NCI-H1436 (cell line): ENCODE results near the gene PHYHIPL.
A peak's percentile ranks its signal among the peaks of the same experiment; 100 is the strongest.
"Not testable (repeated sequence)": the region's sequence is repeated elsewhere in the genome, so short reads cannot be mapped to it uniquely, and the experiment has no call there.

Experiments used
- DNase-seq: peaks from one replicate; lab custom pipeline; 2025; lab: John Stamatoyannopoulos, UW

Gene PHYHIPL

DNA sequence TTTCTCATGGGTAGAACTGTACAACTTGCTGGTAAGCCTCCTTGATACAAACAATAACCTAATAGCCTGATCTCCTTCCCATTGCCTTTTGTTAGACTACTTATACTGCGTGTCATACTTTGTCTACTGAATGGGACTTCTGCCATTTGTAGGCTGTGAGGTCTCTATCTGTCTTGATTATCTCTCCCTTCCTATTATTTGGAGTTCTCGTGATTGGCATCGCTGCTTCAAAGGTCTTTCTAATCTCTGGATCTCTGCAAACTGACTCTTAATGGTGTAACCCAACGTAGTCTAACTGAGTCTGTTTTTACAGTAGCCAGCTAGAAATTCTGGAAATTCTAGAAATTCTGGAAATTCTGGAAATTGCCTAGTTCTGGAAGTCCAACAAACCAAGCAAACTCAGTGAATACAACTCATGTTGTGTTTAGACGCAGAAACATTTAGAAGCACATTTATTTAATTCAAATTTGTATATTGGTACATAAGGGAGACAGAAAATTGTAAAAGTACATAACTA, 29.8 kb downstream of the PHYHIPL start:
- DNase-seq: no peak

DNA sequence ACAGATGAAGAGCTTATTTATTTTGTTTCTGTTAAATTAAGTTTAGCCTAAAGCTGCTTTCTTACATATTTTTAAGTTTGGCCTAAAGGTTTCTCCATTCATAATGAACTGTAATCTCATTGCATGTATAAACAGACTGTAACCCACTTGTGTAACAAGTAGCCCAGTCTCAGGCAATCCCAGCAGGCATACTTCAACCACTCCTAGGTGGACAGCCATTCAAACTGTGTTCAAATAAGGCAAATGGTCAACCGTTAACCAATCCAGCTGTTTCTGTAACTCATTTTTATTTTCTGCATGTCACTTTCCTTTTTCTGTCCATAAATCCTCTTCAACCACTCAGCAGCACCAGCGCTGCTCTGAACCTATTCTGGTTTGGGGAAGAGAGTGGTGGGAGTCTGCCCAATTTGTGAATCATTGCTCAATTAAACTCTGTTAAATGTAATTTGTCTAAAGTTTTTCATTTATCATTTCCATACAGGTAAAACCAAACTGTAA, 35.9 kb downstream of the PHYHIPL start:
- DNase-seq: no peak

DNA sequence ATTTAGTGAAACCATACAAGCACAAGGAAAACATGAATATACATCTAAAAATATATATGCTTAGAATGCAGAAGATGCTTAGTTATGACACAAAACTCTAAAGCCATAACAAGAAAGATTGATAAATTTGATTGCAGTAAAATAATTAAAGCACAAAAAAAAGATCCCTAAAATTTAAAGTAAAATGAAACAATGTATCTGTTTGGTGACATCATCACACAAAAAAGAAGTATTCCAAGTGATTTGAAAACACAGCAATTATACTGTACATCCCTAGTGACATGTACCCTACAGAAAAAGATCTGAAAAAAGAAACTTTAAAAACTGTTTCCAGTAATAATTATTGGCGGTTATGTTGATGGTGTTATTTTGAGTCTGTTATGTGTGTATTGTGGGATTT, 37.7 kb downstream of the PHYHIPL start:
- no peak for DNase-seq

DNA sequence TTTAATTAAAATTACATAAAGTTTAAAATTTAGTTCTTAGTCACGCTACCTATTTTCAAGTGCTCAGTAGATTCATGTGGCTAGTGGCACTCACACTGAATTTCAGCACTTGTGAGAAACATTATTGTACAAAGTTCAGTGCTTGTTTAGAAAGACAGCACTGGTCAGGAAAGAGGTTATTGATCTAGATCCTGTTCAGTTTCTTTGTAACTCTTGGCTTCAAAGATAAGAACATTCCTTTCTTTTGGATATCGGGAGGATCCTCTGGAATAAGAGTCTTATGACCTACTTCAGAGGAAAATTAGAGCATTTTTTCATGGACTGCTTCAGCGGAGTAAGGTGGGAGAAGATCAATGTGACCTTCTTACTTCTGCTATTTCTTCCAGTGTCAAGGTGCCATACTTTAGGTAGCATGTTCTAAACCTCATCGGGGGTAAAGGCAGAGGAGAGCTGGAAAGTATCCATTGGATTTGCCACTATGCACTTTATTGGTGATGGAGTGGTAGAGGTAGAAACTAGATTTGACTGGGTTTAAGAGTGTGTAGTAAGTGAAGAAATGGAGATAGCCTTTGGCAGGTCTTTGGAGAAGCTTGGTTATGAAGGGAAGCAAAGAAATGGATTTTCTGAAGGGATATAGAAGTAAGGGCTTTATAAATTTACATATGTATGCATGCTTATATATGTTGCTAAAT, 39.9 kb downstream of the PHYHIPL start:
- no peak for DNase-seq

DNA sequence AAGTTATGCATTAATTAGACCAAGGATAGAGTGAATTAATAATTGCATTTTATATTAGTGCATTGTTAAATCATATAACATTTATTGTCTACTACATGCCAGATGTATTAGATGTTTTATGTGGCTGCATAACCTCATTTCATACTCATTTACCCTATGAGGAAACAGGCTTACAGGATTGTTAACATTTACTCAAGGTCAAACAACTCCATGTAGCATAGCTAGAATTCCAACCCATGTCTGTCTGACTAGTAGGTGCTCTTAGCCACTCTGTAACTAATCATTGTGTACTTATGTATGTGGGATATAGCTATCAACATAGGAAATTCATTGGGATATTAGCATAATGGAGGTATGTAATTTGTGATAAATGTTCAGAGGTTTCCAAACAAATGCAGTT, 46.3 kb downstream of the PHYHIPL start:
- no peak for DNase-seq

DNA sequence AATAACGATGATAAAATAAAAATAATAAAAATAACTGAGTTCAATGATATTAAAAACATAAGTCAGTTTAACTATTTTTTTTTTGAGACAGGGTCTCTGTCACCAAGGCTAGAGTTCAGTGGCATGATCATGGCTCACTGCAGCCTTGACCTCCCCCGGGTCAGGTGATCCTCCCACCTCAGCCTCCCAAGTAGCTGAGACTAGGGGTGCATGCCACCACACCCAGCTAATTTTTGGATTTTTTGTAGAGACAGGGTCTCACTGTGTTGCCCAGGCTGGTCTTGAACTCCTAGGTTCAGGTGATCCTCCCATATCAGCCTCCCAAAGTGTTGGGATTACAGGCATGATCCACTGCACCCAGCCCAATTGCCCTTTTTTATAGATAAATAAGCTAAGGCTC, 47.2 kb downstream of the PHYHIPL start:
- DNase-seq: not testable (repeated sequence)

DNA sequence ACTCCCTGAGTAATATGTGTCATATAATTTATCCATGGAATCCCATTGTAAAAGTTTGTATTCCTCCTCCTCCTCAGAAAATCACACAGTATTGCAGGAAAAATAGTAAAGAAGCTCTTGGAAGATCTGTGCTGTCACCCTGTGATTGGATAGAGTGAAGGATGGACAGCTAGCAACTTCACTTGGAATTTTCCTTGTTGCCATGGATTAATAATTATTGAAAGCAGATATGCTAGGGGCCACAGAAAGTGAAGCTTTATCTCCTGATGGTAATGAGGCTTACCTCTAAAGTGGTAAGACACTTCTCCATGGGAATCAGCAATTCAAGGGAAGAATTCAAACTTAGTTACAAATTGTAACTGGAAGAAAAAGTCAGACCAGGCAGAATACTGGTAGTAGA, 48.8 kb downstream of the PHYHIPL start:
- no peak for DNase-seq

DNA sequence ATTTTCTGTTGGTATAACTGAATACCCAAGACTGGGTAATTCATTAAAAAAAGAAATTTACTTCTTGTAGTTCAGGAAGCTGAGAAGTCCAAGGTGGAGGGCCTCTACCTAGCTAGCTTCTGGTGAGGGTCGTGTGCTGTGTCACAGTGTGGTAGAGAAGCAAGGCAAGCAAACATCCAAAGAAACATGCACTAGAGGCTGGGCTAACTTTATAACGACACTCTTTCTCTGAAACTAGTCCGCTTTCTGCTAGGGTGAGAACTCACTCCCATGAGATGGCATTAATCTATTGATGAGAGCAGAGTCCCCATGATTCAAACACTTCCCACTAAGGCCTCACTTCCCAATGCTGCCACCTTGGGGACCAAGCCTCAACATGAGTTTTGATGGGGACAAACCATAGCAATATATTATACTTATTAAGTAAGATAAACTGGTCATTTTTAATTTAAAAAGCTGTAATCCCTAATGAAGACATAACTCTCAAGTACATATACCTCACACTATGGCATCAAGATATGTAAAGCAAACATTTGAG, 50.8 kb downstream of the PHYHIPL start:
- DNase-seq: no peak

DNA sequence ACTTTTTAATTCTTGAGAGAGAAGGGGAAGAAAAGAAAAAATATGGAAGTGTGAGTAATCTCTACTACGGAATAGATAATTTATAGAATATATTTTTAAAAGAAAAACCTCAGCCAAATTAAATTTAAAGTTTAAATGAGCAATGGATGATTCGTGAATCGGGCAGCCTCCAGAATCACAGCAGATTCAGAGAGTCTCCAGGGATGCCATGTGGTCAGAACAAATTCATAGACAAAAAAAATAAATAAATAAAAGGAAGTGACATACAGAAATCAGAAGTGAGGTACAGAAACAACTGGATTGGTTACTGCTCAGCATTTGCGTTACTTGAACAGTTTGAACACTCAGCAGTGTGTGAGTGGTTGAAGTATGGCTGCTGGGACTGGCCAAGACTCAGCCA, 53.0 kb downstream of the PHYHIPL start:
- DNase-seq: no peak

DNA sequence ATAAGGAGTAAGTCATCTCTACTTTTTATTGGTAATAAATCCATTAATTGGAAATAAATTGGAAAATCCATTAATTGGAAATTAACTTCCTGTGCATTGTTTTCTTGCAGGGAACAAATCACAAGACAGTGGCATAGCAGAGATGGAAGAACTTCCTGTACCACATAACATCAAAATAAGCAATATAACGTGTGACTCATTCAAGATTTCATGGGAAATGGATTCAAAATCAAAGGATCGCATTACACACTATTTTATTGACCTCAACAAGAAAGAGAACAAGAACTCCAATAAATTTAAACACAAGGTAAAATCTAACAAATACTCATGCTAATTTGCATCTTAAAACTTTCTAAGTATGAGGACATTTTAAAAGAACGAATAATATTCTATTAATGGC, 57.8 kb downstream of the PHYHIPL start:
- no peak for DNase-seq

DNA sequence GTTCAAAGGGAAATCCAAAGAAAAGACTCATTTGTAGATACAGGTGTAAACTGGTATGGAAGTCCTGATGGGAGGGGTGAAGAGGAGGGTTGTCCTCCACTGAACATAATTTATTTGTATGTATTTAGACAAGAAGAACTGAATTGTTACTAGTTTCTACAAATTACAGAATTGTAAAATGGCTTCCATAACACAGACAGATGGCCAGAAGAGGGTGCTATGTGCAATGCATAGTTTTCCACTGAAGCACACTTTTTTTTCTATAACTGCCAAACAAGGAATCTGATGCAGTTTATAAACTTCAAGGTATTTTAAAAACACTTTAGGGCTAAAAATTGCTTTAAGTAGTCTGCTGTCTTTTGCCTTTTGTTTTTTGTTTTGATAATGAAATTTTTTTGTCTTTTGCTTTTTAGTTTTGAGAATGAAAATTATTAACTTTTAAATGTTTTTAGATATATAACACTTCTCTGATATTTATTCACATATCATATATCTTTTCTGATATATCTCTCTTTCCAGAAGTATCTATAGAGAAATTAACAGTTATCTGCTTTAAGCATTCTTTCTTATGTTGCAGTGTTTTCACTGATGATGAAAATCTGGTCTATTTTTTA, 58.5 kb downstream of the PHYHIPL start:
- DNase-seq: peak; percentile 3

DNA sequence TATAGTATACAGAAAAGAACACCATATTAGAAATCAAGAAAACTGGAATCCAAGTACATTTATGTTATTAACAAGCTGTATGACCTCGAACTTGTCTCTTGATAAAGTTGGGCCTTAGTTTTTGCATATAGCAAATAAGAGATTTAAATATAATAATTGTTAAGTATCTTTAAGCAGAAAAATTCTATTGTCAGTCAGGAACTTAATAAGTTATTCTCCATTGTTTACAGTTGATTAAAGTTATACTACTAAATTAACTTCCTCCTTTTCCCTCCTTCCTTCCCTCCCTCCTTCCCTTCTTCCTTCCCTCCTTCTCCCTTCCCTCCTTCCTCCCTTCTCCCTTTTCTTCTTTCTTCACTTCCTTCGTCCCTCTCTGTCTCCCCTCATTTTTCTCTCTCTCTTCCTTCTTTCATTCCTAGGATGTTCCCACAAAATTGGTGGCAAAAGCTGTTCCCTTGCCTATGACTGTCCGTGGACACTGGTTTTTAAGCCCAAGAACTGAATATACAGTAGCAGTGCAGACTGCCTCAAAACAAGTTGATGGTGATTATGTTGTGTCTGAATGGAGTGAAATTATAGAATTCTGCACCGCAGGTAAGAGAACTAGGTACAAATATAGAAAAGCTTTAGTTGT, 59.7 kb downstream of the PHYHIPL start:
- DNase-seq: no peak

DNA sequence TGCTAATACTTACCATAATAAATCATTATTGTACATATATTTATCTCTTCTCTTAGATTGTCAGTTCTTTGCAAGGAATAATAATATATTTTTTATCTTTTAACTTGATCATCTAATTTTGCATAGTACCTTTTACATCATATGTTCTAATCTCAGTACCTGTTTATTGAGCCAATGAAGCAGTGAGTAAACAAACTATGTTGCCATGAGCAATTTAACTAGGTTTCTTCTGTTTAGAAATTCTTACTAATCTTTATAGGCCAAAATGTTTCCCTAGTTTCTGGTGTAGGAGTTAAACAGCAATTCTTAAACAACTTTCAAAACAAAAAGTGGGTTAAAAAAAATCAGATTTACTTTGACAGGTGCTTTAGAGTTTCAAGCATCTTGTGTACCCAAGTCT, 61.3 kb downstream of the PHYHIPL start:
- no peak for DNase-seq

DNA sequence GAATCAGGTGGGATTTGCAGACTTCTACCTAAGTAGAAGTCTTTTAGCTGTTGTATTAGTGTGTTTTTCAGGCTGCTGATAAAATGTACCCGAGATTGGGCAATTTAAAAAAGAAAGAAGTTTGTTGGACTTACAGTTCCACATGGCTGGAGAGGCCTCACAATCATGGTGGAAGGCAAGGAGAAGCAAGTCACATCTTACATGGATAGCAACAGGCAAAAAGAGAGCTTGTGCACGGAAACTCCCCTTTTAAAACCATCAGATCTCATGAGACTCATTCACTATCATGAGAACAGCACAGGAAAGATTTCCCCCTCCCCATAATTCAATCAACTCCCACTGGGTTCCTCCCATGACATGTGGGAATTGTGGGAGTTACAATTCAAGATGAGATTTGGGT, 62.7 kb downstream of the PHYHIPL start:
- not testable (repeated sequence) for DNase-seq

DNA sequence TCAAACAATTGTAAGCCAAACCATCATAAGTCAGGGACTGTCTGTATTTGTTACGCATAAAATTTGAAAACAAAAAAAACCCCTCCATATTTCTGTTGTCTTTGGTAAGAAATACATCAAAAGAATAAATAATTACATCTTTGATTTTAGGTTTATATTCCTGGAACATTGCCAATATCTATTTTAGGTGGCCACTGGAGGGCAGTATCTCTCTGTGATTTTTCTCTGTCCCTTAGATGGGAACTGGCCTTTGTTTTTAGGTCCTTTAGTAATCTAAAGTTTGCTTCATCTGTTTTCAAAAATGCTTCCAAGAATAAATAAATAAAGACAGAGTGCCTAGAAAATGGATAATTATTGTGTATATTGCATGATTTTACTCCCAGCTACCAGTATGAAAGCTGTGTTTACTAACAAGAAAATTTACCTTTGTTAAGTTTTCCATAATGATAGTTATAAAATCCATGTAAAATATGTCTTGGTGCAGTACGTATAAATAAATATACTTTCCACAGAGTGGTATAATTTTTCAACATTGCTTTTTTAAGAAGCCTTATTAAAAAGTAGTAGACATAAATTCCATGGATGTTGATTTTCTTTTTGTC, 64.2 kb downstream of the PHYHIPL start:
- DNase-seq: peak; percentile 38

DNA sequence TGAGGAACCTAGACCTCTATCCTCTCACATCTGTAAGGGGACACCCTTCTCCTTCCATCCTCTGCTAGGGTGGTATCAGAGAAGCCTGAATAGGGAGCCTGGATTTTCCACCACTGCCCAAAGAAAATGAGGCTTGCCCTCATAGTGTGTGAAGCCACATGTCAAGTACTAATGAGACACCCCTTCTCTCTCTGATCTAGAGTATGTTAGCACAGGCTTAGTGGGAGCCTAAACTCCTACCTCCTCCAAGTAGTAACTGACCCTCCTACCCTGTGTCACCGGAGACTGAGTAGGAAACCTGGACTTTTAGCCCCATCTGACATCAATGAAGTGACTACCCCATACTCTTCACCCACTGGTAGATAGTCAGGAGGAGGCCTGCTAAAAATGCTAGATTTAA, 65.6 kb downstream of the PHYHIPL start:
- no peak for DNase-seq

DNA sequence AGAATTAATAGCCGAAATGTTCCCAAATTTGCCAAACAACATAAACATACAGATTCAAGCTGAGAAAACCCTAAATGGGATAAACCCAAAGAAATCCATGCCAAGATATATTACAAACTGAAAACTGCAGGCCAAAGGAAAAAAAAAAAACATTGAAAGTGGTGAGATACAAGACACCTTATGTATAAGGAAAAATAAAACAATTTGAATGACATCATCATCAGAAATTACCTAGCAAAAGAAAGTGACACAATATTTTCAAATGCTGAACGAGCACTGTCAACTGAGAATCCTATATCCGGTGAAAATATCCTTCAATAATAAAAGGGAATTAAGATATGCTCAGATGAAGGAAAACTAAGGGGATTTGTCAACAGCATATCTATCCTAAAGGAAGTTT, 66.5 kb downstream of the PHYHIPL start:
- DNase-seq: no peak

DNA sequence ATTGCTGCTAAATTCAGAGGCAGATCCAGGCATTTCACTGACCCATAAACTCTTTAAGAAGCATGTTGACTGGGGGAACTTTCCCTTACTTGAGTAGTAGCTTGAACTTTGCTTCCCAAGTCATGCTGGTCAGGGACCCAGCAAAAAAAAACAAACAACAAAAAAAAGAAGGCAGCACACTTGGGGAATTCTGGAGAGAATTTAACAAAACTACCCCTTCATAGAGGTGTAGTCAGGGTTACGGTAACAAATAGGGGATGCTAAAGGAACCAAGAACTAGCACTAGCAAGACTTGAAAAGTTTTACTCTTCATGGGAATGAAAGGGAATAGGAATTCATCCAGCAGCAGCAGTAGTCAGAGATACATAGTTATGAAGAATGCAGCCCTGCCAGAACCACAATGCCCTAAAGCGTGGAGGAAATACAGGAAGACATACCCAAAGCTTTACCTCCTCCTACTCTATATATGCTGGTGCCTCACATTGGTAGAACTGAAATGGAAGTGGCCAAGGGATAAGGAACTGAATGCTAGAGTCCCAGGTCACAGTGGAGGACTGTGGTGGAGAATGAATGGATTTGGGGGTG, 67.3 kb downstream of the PHYHIPL start:
- DNase-seq: no peak

DNA sequence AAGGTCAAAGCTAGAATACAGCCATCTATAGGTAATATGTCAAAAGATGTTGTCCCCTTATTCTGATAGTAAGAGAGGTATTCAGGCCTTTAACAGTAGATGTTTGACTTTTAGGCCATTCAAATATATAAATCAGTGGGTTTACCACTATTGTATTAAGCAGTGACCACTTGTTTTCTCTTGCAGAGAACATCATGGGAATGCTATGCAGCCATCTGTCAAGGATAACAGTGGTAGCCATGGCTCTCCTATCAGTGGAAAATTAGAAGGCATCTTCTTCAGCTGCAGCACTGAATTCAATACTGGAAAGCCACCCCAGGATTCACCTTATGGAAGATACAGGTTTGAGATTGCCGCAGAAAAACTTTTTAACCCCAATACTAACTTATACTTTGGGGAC, 68.4 kb downstream of the PHYHIPL start:
- no peak for DNase-seq

DNA sequence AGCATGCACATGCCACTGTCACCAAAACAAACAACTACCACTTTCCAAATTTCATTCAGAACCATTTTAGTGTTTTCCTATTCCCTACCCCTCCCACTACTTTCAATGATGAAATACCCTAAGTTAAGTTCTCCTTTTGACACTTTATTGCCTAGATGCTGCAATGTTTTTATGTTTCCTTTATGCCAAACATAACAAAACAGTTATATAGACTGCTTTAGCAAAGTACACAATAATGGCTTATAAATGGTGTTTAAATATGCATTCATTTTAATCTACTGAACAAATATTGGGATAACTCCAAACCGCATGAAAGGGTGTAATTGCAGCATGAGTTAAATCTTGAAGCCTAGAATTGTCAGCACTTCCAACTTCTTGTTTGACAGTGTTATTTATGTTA, 69.2 kb downstream of the PHYHIPL start:
- DNase-seq: no peak

DNA sequence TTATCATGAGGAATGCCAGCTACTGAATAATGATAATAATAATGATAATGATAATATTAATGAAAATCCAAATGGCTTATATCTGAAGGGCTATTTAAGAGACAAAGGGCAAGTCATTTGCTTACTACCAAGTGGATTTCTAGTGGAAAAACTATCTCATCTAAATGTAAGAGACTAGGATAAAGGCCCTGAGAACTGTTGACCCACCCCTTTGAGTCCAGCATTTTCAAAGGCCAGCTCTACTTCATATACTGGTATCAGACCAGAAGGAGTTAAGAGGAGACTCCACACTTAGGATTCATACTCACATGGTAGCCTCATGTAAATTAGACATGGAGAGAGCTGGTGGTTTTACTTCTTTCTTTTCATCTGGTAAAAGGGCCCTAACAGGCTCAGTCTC, 76.0 kb downstream of the PHYHIPL start:
- no peak for DNase-seq

DNA sequence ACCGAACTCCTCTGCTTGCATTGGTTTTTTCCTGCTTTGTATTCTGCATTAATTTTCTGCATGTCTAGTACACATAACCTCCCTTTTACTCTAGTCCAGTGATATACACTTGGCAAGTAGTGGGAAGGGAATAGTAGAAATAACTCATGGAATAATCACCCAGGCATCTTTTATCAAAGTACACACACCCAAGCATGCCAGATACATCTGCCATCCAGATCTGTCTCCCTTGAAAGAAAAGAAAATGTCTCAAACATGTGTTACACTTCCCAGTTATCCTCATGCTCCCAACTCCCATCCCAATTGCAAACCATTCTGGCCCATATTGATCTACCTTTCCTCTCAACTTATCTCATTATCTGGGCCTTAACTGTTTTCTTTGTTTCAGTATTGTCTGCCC, 79.0 kb downstream of the PHYHIPL start:
- no peak for DNase-seq
